Measurements from ENCODE around the gene SLC38A5.

SLC38A5 gene

DNA sequence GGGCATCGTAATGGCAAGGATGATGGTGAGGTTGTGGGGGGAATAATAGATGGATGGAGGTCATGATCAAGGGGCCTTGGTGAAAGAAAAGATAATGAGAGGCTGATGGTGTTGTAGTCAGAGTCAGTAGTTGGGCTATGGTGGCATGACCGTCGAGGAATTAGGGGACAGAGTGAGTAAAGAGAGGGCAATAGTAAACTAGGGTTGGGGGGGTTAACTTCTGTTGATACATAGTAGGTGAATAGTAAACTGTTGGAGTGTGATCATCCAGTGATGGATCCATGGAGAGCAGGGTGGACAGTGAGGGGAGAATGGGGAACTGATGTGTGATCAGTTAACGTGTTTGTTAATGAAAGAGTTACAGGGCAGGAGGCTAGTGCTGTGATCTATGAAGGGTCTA is 6.9 kb upstream of the SLC38A5 start:
- POLR2A ChIA-PET = no interaction called here
- CTCF ChIA-PET = interaction anchor here (1.3 kb wide), 1 partner anchor 11 kb away, joined by 3 read pairs; no protein-coding TSS in a partner anchor
- DNase-seq (ENCODE audit: extremely low spot score) = no peak
- TF ChIP-seq, protein P1, sequence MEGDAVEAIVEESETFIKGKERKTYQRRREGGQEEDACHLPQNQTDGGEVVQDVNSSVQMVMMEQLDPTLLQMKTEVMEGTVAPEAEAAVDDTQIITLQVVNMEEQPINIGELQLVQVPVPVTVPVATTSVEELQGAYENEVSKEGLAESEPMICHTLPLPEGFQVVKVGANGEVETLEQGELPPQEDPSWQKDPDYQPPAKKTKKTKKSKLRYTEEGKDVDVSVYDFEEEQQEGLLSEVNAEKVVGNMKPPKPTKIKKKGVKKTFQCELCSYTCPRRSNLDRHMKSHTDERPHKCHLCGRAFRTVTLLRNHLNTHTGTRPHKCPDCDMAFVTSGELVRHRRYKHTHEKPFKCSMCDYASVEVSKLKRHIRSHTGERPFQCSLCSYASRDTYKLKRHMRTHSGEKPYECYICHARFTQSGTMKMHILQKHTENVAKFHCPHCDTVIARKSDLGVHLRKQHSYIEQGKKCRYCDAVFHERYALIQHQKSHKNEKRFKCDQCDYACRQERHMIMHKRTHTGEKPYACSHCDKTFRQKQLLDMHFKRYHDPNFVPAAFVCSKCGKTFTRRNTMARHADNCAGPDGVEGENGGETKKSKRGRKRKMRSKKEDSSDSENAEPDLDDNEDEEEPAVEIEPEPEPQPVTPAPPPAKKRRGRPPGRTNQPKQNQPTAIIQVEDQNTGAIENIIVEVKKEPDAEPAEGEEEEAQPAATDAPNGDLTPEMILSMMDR (IDR thresholded peaks at IDR 0.05; ENCODE audit: control extremely low read depth, extremely low read depth, low read depth, missing control alignments) = no peak

DNA sequence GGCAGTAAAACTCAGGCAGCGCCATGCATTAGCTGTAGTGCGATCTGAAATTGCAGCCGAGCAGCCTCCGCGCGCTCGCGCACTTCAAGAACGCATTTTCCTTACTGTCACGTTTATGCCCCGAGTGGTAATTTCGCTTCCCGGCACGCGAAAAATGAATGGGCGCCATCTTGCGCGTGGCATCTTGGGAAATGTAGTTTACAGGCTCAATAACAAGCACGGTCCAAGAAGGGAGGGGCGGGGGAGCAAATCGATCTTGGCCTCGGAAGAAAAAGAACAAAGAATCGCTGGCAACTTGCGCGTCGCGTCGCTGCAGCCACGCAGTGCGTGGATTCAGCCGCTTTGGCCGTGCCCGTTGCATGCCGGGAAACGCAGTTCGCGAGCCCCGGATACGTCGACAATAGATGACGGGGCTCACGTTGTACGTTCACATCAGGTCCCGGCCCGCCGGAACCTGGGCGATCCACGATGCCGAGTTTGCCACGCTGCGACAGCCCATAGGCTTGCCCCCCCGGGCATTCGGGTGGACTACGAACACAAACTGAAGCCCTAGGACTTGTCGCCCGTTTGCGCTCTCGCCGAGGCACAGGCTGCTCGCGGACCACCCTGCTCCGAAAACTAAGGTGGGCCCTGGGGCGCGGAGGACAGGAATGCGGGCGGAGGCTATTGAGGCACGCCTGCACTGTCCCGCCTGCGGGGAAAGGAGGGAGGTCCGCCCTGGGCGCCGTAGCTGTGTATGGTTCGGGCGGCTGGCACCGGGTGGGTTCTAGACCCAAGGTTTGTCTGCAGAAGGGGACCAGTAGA is 5.9 kb upstream of the SLC38A5 start, which contains the start of gene FTSJ1:
TSS of gene FTSJ1 (plus strand) at position 426 of the 804 bp plus-strand sequence. CDS start 1,849 bp downstream, outside the sequence.
- TF ChIP-seq, protein P1 (IDR thresholded peaks at IDR 0.05; ENCODE audit: control extremely low read depth, extremely low read depth, low read depth, missing control alignments) = no peak
- peak; percentile 85 for DNase-seq (ENCODE audit: extremely low spot score)
- POLR2A ChIA-PET = no interaction called here
- CTCF ChIA-PET = interaction anchor here (1.3 kb wide), 2 partner anchors 10 to 18 kb away, joined by 3 read pairs; no protein-coding TSS in a partner anchor

DNA sequence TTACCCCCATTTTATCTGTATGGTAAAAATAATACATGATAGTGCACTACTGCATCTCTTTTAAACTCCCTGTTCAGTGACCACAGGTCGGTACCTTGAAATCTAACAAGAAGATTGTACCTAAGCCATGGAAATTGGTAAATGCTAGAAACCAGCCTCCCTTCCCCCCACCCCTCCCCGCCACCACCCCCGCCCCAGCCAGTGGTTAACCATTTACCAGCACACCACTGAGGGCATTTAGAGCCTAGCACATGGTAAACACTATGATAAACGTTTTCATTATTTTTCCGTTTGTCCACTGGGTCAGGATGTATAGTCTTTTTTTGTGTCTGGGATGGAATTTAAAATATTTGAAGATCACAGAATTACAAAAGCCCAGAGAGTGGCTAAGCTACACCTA is 5.2 kb upstream of the SLC38A5 start:
- TF ChIP-seq, protein P1 (IDR thresholded peaks at IDR 0.05; ENCODE audit: control extremely low read depth, extremely low read depth, low read depth, missing control alignments) = no peak
- POLR2A ChIA-PET = no interaction called here
- DNase-seq (ENCODE audit: extremely low spot score) = no peak
- CTCF ChIA-PET = interaction anchor here (1.1 to 1.3 kb wide), 2 partner anchors 12 to 18 kb away, joined by 3 read pairs; no protein-coding TSS in a partner anchor

DNA sequence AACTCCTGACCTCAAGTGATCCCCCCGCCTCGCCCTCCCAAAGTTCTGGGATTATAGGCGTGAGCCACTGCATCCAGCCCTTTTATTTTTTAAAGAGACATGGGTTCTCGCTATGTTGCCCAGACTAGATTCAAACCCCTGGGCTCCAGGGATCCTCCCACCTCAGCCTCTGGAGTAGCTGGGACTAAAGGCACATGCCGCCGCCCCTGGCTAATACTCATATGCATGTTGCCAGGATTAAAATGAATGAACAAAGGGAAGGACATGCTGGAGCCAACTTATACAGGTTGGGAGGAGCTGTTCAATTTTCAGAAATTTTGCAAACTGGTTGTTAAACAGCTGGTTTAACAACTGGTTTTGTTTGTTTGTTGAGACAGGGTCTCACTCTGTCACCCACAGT is 4.5 kb upstream of the SLC38A5 start:
- ChIA-PET POLR2A (no interaction called here), CTCF (interaction anchor here (1.1 to 1.4 kb wide), 3 partner anchors 10 to 19 kb away, joined by 3 to 4 read pairs (median 3); no protein-coding TSS in a partner anchor)
- no peak for DNase-seq (ENCODE audit: extremely low spot score)
- TF ChIP-seq, protein P1 (IDR thresholded peaks at IDR 0.05; ENCODE audit: control extremely low read depth, extremely low read depth, low read depth, missing control alignments) = no peak

DNA sequence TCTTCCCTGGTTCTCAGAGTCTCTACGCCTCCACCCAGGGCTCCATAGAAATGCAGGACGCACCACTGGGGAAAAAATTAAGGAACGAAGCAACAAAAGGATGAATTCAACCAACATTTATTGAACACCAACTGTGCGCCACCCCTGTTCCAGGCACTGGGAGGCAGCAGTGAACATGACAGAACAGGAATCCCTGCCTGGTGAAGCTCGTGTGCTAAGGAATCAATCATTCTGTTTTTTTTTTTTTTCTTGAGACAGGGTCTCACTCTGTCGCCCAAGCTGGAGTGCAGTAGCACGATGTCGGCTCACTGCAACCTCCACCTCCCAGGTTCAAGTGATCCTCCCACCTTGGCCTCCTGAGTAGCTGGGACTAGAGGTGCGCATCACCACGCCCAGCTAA is 4.1 kb upstream of the SLC38A5 start:
- POLR2A ChIA-PET = interaction anchor here (0.7 kb wide), 1 partner anchor 222 kb away, joined by 3 read pairs; the partner anchor contains the start of gene SUV39H1
- no peak for DNase-seq (ENCODE audit: extremely low spot score)
- CTCF ChIA-PET = interaction anchor here (1.1 to 1.4 kb wide), 2 partner anchors 10 to 11 kb away, joined by 3 to 4 read pairs; no protein-coding TSS in a partner anchor

DNA sequence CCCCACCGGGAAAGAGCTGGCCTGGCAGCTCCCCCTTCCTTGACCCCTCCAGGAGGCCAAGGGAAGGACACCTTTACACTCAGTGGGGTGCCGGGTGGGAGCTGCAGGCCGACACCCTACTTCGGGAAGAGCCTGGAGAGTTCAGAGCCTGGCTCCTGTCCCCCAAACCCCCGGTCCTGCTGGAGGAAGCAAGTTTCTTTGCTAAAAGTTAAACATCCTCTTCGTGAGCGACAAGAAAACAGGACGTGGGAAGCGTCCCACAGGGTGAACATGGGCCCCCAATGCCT is 3.6 kb upstream of the SLC38A5 start:
- TF ChIP-seq, protein P1 (IDR thresholded peaks at IDR 0.05; ENCODE audit: control extremely low read depth, extremely low read depth, low read depth, missing control alignments) = no peak
- no peak for DNase-seq (ENCODE audit: extremely low spot score)
- ChIA-PET CTCF (interaction anchor here (1.4 kb wide), 1 partner anchor 9 kb away, joined by 4 read pairs; no protein-coding TSS in a partner anchor), POLR2A (interaction anchor here (0.7 kb wide), 1 partner anchor 223 kb away, joined by 3 read pairs; the partner anchor contains the start of gene SUV39H1)

More for the DNA sequence above, 4.1 kb upstream of the SLC38A5 start:
- TF ChIP-seq, protein P1 (IDR thresholded peaks at IDR 0.05; ENCODE audit: control extremely low read depth, extremely low read depth, low read depth, missing control alignments) = peak; percentile 44
